ENCODE results near the gene SLC2A13.

GRCh38 chr12:39830852-39831520, 274.9 kb downstream of the SLC2A13 start:
- TF ChIP-seq POLR2A (IDR thresholded peaks at IDR 0.05; ENCODE audit: low read depth, low read length) (no peak), POLR2AphosphoS5 (IDR thresholded peaks at IDR 0.05; ENCODE audit: insufficient read depth, low read depth, low read length) (no peak), MAX (IDR thresholded peaks at IDR 0.05; ENCODE audit: insufficient read depth, insufficient read length) (no peak), EZH2 (IDR thresholded peaks at IDR 0.05; ENCODE audit: borderline replicate concordance, low read depth, low read length, severe bottlenecking) (no peak), JUN (IDR thresholded peaks at IDR 0.05; ENCODE audit: borderline replicate concordance, insufficient read depth, insufficient read length, low read depth) (no peak), FOS (IDR thresholded peaks at IDR 0.05; ENCODE audit: borderline replicate concordance, insufficient read depth, low read length) (no peak), MYC (IDR thresholded peaks at IDR 0.05; ENCODE audit: low read depth, low read length) (no peak), GATA2 (IDR thresholded peaks at IDR 0.05; ENCODE audit: insufficient read depth, insufficient read length, low read depth, low read length) (no peak)
- TF ChIP-seq, protein P1, sequence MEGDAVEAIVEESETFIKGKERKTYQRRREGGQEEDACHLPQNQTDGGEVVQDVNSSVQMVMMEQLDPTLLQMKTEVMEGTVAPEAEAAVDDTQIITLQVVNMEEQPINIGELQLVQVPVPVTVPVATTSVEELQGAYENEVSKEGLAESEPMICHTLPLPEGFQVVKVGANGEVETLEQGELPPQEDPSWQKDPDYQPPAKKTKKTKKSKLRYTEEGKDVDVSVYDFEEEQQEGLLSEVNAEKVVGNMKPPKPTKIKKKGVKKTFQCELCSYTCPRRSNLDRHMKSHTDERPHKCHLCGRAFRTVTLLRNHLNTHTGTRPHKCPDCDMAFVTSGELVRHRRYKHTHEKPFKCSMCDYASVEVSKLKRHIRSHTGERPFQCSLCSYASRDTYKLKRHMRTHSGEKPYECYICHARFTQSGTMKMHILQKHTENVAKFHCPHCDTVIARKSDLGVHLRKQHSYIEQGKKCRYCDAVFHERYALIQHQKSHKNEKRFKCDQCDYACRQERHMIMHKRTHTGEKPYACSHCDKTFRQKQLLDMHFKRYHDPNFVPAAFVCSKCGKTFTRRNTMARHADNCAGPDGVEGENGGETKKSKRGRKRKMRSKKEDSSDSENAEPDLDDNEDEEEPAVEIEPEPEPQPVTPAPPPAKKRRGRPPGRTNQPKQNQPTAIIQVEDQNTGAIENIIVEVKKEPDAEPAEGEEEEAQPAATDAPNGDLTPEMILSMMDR (IDR thresholded peaks at IDR 0.05; ENCODE audit: extremely low read depth in 1 of 2, insufficient read depth in 1 of 2, low read depth in 1 of 2, low read length in 2 of 2) = no peak
